Retinal pigment epithelial cell (primary cell): Measurements from ENCODE around the gene BTD.
"Not testable (repeated sequence)": the region's sequence is repeated elsewhere in the genome, so short reads cannot be mapped to it uniquely, and the experiment has no call there.

Experiments used
- DNase-seq: peaks from one replicate; pipeline ENCODE4 v3.0.0-alpha.2; 2010; ENCODE audit warnings: low read depth
- H3K4me3 ChIP-seq: 2 replicates; pipeline ENCODE4 v1.5.1; 2011; ENCODE audit warnings: mild to moderate bottlenecking, low read length, control low read depth, moderate library complexity
- CTCF ChIP-seq: conservative IDR thresholded peaks from 2 replicates; pipeline ENCODE4 v1.5.1; 2011; ENCODE audit warnings: low read depth, low read length, control low read depth, inconsistent platforms

The BTD gene

DNA sequence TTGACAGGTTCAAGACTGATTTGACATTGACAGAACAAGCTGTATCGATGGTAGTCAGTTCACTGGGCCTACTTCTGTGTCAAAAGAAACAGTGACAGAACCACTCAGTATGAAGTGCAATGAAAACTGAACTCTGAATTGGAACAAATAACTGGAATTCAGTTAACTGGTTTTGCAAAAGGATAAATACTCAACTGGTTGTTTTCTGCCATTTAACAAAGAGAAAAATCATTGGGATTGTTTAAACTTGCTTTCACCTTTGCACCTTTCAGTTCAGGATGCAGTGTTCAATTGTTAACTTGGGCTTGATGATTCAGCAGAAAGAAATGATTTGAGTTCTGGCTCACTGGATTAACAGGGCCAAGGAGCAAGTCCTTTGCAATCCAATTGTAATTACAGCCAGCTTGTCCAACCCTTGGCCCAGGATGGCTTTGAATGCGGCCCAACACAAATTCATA lies 4.9 kb downstream of the BTD start:
- DNase-seq = no peak
- H3K4me3 ChIP-seq = no peak overlapping the region
- TF ChIP-seq CTCF = no peak

DNA sequence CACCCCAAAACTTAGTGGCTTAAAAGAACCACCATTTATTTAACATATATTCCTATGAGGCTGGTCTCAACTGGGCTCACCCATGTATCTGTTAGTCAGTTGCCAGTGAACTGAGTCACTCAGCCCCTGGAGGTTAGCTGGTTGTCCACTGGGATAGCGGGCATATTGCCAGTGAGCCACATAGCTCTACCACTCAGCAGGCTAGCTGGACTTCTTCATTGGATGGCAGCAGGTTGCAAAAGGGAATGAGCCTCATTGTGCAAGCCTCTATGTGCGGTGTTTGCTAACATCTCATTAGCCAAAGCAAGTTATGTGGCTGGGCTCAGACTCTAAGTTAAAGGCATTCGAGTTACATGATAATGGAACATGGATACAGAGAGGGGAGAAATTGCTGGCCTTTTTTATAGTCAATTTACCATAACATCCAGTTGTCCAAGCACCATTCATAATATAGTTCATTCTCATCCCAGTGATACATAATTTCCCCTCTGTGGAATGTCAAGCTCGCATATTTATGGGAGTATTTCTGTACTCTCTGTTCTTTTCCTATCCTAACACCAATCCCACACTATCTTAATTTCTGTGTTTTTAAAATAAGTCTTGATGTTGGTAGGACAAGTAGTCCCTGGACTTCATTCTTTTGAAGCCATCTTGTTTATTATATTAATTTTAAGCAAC lies 8.7 kb downstream of the BTD start:
- DNase-seq = no peak
- no peak overlapping the region for H3K4me3 ChIP-seq
- TF ChIP-seq CTCF = no peak

DNA sequence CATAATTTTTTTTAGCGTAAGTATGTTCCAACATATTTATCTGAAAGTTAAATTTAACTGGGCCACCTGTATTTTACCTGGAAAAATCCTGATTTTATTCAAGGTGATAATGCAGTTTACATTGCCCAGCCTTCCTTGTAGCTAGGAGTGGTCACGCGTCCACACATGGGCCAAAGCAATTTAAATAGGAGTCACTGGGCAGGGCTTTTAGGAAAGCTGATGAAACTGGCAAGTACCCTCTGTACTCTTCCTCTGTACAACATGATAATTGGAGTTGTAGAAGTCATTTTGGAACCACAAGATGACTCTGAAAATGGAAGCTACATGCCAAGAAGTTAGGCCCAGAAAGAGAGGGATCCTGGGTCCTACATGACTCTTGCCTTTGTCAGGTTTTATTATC lies 9.5 kb downstream of the BTD start:
- TF ChIP-seq CTCF = no peak
- DNase-seq = no peak
- no peak overlapping the region for H3K4me3 ChIP-seq

GRCh38 chr3:15612001-15612400 lies 10.5 kb downstream of the BTD start:
- no peak for TF ChIP-seq CTCF
- H3K4me3 ChIP-seq = no peak overlapping the region
- no peak for DNase-seq

DNA sequence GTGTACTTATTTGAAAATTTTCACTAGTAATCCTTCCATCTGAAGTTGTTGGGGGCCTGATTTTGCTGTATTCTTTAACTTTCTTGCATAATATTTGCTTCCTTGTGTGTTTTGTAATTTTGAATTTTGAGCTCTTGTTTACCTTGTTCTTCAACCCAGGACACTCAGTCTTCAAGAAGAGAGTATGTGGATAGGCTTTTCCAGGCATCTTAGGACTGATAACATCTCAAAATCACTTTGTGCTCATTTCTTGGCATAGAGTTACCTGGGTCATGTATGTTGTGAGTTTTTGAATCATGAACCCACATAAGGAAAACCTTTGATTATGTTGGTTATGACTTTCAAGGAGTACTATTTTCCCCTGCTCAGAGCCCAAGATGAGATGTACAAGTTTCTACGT lies 13.4 kb downstream of the BTD start:
- H3K4me3 ChIP-seq = no peak overlapping the region
- no peak for DNase-seq
- TF ChIP-seq CTCF = no peak

GRCh38 chr3:15616053-15616452 lies 14.5 kb downstream of the BTD start:
- no peak for DNase-seq
- no peak overlapping the region for H3K4me3 ChIP-seq
- no peak for TF ChIP-seq CTCF

DNA sequence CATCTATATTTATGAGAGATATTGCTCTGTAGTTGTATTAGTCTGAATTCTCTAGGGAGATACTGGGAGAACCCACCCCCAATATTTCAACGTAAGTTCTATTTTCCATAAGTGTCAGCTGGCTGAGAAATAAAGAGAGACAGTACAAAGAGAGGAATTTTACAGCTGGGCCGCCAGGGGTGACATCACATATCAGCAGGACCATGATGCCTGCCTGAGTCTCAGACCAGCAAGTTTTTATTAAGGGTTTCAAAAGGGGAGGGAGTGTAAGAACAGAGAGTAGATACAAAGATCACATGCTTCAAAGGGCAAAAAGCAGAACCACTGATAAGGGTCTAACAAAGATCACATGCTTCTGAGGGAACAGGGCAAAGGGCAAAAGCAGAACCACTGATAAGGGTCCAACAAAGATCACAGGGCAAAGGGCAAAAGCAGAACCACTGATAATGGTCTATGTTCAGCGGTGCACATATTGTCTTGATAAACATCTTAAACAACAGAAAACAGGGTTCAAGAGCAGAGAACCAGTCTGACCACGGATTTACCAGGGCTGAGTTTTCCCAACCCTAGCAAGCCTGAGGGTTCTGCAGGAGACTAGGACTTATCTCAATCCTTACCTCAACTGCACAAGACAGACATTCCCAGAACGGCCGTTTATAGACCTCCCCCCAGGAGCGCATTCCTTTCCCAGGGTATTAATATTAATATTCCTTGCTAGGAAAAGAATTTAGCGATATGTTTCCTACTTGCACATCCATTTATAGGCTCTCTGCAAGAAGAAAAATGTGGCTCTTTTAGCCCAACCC lies 18.3 kb downstream of the BTD start:
- H3K4me3 ChIP-seq, DNase-seq: not testable (repeated sequence)
